A549 (cell line): ENCODE data around the gene ZNF280A. TPM values are rescaled to one million over a fixed set of nuclear protein-coding genes. Genes with fewer than 3 reads are reported as not detected.
"Not testable (repeated sequence)": the region's sequence is repeated elsewhere in the genome, so short reads cannot be mapped to it uniquely, and the experiment has no call there.

ENCODE experiments used
- ATAC-seq, 2 experiments: fragments of 200-7000 bp in 1 of 2; fragments of >200 bp in 1 of 2; cut with Nextera tagmentation in 1 of 2; cut with Tn5 transposase in 1 of 2; 3 replicates each; pipeline versions ENCODE4 v1.8.0 to v1.9.1; 2018 to 2020; ENCODE audit warnings: mild to moderate bottlenecking in 1 of 2, moderate library complexity in 1 of 2
- CTCF ChIA-PET: fragments of 300-600 bp; sonication (Branson Sonifier 250); formaldehyde crosslinking; extraction: SDS; loops from one replicate; lab custom pipeline; 2021; ENCODE audit warnings: antibody characterized with exemption, inconsistent platforms; lab: Yijun Ruan, JAX
- POLR2A ChIA-PET: fragments of 350-600 bp; formaldehyde crosslinking; extraction: SDS; loops from one replicate; lab custom pipeline; 2021; ENCODE audit warnings: antibody characterized with exemption, inconsistent platforms; lab: Yijun Ruan, JAX
- DNase-seq, 2 experiments: peaks; one replicate each; pipeline versions ENCODE4 v3.0.0 to v3.0.0-alpha.2; 2011 to 2016; ENCODE audit warnings: low read depth in 1 of 2, low spot score in 1 of 2
- FAIRE-seq: peaks from 2 replicates; lab custom pipeline; 2011; peaks lifted over from hg19 to GRCh38; lab: Jason Lieb, UNC
- H3K27ac ChIP-seq, 2 experiments: fragments of >200 bp; sonication (Bioruptor Twin); formaldehyde crosslinking; 3 replicates each; pipeline ENCODE4 v1.5.1; 2016 to 2017
- H3K4me1 ChIP-seq: fragments of >200 bp; sonication (Bioruptor Twin); formaldehyde crosslinking; 3 replicates; pipeline ENCODE4 v1.6.1; 2016
- H3K4me2 ChIP-seq: fragments of >200 bp; sonication (Bioruptor Twin); formaldehyde crosslinking; 3 replicates; pipeline ENCODE4 v1.6.1; 2016
- H3K4me3 ChIP-seq: fragments of >200 bp; sonication (Bioruptor Twin); formaldehyde crosslinking; 3 replicates; pipeline ENCODE4 v1.5.1; 2016
- H3K9me3 ChIP-seq: fragments of >200 bp; sonication (Bioruptor Twin); formaldehyde crosslinking; 3 replicates; pipeline ENCODE4 v1.6.1; 2016
- CTCF ChIP-seq: fragments of >200 bp; sonication (Bioruptor Twin); formaldehyde crosslinking; IDR thresholded peaks from 3 replicates; pipeline ENCODE4 v1.5.1; 2016
- E2F6 ChIP-seq: IDR thresholded peaks from 2 replicates; pipeline ENCODE4 v1.6.1; 2012; ENCODE audit warnings: low read depth, borderline replicate concordance
- EHMT2 ChIP-seq: fragments of 200-600 bp; sonication (generic); IDR thresholded peaks from 2 replicates; pipeline ENCODE4 v1.6.1; 2016; ENCODE audit warnings: antibody characterized with exemption, low read depth, mild to moderate bottlenecking, moderate library complexity
- HDAC2 ChIP-seq: fragments of 200-600 bp; sonication (generic); IDR thresholded peaks from 2 replicates; pipeline ENCODE4 v1.6.1; 2016
- HMGXB4 ChIP-seq: fragments of 250-450 bp; sonication (Bioruptor Pico); IDR thresholded peaks from 2 replicates; pipeline ENCODE4 v1.5.0; 2021; ENCODE audit warnings: mild to moderate bottlenecking, moderate library complexity, borderline replicate concordance
- JUNB ChIP-seq: fragments of >200 bp; sonication (Bioruptor Twin); formaldehyde crosslinking; IDR thresholded peaks from 2 replicates; pipeline ENCODE4 v1.6.1; 2016
- MAX ChIP-seq: IDR thresholded peaks from 2 replicates; pipeline ENCODE4 v1.6.1; 2012
- PHF8 ChIP-seq: fragments of 200-600 bp; sonication (generic); IDR thresholded peaks from 2 replicates; pipeline ENCODE4 v1.6.1; 2016; ENCODE audit warnings: low read depth, mild to moderate bottlenecking, antibody characterized with exemption, moderate library complexity, borderline replicate concordance
- POLR2A ChIP-seq: IDR thresholded peaks from 2 replicates; pipeline ENCODE4 v1.6.1; 2012; ENCODE audit warnings: mild to moderate bottlenecking, low read length
- RCOR1 ChIP-seq: fragments of 150-350 bp; IDR thresholded peaks from 2 replicates; pipeline ENCODE4 v1.6.1; 2014; ENCODE audit warnings: antibody characterized with exemption, low read length, low read depth
- WGBS: methylation state at CpG from one replicate; pipeline ENCODE4 v1.1.6; 2017; ENCODE audit errors: missing lambda C conversion rate; 5-methylcytosine and 5-hydroxymethylcytosine counted together
- polyA plus RNA-seq, 4 experiments: library from polyadenylated mRNA; depleted of rRNA in 3 of 4; stranded (reverse); fragments of >200 nt; fragmentation: RNase III in 1 of 4; extraction: RNeasy Plus Mini Kit Qiagen cat#74134 plus additional on column Dnase treatment in 1 of 4; gene quantifications; 2 replicates in 3 of 4; 3 replicates in 1 of 4; pipeline ENCODE4 v1.2.3, GENCODE V29; 2011 to 2017

Gene ZNF280A
- polyA plus RNA-seq, 2 of the 4 experiments (the other 2 are of a cell fraction), result 2.0 to 3.0 TPM

- H3K4me3 ChIP-seq, DNase-seq, H3K4me2 ChIP-seq, POLR2A ChIA-PET, H3K27ac ChIP-seq, FAIRE-seq, ATAC-seq, H3K4me1 ChIP-seq, H3K9me3 ChIP-seq: not testable (repeated sequence)
- WGBS, result 88% methylated on average over 7 of the region's 7 CpGs
- CTCF ChIA-PET, result interaction anchor here (0.7 kb wide), 2 partner anchors 48 to 76 kb away, joined by 3 to 4 read pairs; no protein-coding TSS in a partner anchor
These were observed 9.2 kb downstream of the ZNF280A start for GRCh38 chr22:22510833-22511232.

GRCh38 chr22:22509912-22510311 lies 10.2 kb downstream of the ZNF280A start:
- H3K4me3 ChIP-seq, H3K27ac ChIP-seq, H3K4me2 ChIP-seq, POLR2A ChIA-PET, ATAC-seq, H3K9me3 ChIP-seq, DNase-seq, H3K4me1 ChIP-seq, FAIRE-seq: not testable (repeated sequence)
- CTCF ChIA-PET, result interaction anchor here (1.3 to 1.8 kb wide), 2 partner anchors 11 to 22 kb away, joined by 6 to 12 read pairs; no protein-coding TSS in a partner anchor
- 85% methylated on average over 6 of the region's 6 CpGs for WGBS

- WGBS, result 0% methylated on average over 15 of the region's 72 CpGs
- ATAC-seq (peak; percentile 99 to 100), DNase-seq (peak; percentile 44 to 85), FAIRE-seq (no peak)
- H3K27ac ChIP-seq, result peak within 1 kb of the TSS; percentile 77 to 91
- peak within 1 kb of the TSS; percentile 89 for H3K4me2 ChIP-seq
- H3K9me3 ChIP-seq, result peaks cover 3% of the 10 kb centered on the region; the same call in 2 of the 3 replicates
- no peaks in the 10 kb centered on the region for H3K4me1 ChIP-seq
- H3K4me3 ChIP-seq, result peak within 1 kb of the TSS; percentile 87
- CTCF ChIA-PET, result interaction anchor here (0.7 to 2.0 kb wide), 9 partner anchors 10 to 447 kb away, joined by 3 to 17 read pairs (median 6); partner anchors contain the start of genes PRAME and ZNF280A
- no peak for TF ChIP-seq HDAC2
- TF ChIP-seq CTCF, result peak; percentile 48
- TF ChIP-seq HMGXB4 (CRISPR knock-in tag), result no peak
- no peak for TF ChIP-seq JUNB
- peak; percentile 59 for TF ChIP-seq POLR2A
- peak; percentile 39 for TF ChIP-seq MAX
- TF ChIP-seq EHMT2, result no peak
- no peak for TF ChIP-seq RCOR1
- TF ChIP-seq E2F6, result peak; percentile 35; the same call in 1 of the 2 replicates
- TF ChIP-seq PHF8, result peak; percentile 51; the same call in 1 of the 2 replicates
- POLR2A ChIA-PET, result interaction anchor here (0.6 to 1.6 kb wide), 4 partner anchors 10 to 51 kb away, joined by 3 to 19 read pairs (median 4); partner anchors contain the start of genes PRAME and ZNF280A
These were observed 11.5 kb downstream of the ZNF280A start, which contains the start of gene ZNF280B for GRCh38 chr22:22508274-22509176. Gene ZNF280B, minus strand, starts transcription at chr22:22508742. Its CDS starts 19,344 bp downstream, at chr22:22489398.
